WI38 (cell line): Measurements from ENCODE around the gene ZNF354B.

Experiments
- H3K4me3 ChIP-seq: 2 replicates; pipeline ENCODE4 v1.5.1; 2011; ENCODE audit warnings: low read depth, mild to moderate bottlenecking, control low read depth, low read length
- TF ChIP-seq, protein P1 (sequence below): IDR thresholded peaks from 2 replicates; pipeline ENCODE4 v1.5.1; 2012; ENCODE audit warnings: low read depth, mild to moderate bottlenecking, control low read depth, low read length

The ZNF354B gene

DNA sequence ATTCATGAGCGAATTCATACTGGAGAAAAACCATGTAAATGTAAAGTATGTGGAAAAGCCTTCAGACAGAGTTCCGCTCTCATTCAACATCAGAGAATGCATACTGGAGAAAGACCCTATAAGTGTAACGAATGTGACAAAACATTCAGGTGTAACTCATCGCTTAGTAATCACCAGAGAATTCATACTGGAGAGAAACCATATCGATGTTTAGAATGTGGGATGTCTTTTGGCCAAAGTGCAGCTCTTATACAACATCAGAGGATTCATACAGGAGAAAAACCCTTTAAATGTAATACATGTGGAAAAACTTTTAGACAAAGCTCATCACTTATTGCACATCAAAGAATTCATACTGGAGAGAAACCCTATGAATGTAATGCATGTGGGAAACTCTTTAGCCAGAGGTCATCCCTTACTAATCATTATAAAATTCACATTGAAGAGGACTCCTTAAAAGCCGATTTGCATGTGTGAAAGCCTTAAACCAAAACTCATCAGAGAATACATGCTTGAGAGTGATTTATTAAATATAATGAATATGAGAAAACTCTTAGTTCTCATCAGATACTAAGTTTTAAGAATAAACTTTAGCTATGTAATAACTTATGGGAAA is 24.2 kb downstream of the ZNF354B start:
- H3K4me3 ChIP-seq: no peak overlapping the region
- TF ChIP-seq, protein P1, sequence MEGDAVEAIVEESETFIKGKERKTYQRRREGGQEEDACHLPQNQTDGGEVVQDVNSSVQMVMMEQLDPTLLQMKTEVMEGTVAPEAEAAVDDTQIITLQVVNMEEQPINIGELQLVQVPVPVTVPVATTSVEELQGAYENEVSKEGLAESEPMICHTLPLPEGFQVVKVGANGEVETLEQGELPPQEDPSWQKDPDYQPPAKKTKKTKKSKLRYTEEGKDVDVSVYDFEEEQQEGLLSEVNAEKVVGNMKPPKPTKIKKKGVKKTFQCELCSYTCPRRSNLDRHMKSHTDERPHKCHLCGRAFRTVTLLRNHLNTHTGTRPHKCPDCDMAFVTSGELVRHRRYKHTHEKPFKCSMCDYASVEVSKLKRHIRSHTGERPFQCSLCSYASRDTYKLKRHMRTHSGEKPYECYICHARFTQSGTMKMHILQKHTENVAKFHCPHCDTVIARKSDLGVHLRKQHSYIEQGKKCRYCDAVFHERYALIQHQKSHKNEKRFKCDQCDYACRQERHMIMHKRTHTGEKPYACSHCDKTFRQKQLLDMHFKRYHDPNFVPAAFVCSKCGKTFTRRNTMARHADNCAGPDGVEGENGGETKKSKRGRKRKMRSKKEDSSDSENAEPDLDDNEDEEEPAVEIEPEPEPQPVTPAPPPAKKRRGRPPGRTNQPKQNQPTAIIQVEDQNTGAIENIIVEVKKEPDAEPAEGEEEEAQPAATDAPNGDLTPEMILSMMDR: no peak

GRCh38 chr5:178895615-178896571 is 36.1 kb downstream of the ZNF354B start, which contains the start of gene ZFP2:
Gene ZFP2 (plus strand): TSS chr5:178895913. CDS start chr5:178931314, 35,401 bp downstream.
- peak within 1 kb of the TSS; percentile 74 for H3K4me3 ChIP-seq
- TF ChIP-seq, protein P1: no peak

GRCh38 chr5:178899289-178899688 is 39.5 kb downstream of the ZNF354B start:
- TF ChIP-seq, protein P1: no peak
- no peak overlapping the region for H3K4me3 ChIP-seq

DNA sequence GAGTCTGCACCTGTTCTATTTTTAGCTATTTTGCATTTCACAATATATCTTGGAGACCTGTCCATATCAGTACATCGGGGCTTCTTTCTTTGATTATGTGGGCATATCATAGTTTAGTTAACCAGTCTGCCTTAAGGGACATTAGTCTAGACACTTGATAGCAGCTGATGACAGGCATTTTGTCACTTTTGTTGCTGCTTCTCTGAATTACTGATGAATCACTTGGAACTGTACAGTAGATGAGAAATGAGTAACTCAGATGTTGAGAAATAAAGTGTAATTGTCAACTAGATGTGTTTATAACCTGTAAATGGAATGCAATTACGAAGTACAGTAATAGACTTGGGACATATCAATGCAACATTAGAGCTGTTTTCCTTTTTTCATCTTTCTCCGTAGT is 43.1 kb downstream of the ZNF354B start:
- no peak overlapping the region for H3K4me3 ChIP-seq
- TF ChIP-seq, protein P1: no peak

DNA sequence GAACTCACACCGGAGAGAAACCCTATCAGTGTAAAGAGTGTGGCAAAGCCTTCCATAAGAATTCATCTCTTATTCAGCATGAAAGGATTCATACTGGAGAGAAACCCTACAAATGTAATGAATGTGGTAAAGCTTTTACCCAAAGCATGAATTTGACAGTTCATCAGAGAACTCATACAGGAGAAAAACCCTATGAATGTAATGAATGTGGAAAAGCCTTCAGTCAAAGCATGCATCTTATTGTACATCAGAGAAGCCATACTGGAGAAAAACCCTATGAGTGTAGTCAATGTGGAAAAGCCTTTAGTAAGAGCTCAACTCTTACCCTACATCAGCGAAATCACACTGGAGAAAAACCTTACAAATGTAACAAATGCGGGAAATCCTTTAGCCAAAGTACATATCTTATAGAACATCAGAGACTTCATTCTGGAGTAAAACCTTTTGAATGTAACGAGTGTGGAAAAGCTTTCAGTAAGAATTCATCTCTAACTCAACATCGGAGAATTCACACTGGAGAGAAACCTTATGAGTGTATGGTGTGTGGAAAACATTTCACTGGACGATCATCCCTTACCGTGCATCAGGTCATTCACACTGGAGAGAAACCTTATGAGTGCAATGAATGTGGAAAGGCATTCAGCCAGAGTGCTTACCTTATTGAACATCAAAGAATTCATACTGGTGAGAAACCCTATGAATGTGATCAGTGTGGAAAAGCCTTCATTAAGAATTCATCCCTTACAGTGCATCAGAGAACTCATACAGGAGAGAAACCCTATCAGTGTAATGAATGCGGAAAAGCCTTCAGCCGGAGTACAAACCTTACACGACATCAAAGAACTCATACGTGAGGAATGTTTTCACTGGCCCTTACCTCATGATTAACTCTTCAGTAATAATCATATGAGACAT is 72.3 kb downstream of the ZNF354B start:
- no peak overlapping the region for H3K4me3 ChIP-seq
- TF ChIP-seq, protein P1: no peak
